ENCODE results near the gene PCBP4. TPM values are rescaled to one million over a fixed set of nuclear protein-coding genes. Genes with fewer than 3 reads are reported as not detected.

PCBP4 gene
- total RNA-seq, 1 donor from 2014 or later, result 144 TPM

DNA sequence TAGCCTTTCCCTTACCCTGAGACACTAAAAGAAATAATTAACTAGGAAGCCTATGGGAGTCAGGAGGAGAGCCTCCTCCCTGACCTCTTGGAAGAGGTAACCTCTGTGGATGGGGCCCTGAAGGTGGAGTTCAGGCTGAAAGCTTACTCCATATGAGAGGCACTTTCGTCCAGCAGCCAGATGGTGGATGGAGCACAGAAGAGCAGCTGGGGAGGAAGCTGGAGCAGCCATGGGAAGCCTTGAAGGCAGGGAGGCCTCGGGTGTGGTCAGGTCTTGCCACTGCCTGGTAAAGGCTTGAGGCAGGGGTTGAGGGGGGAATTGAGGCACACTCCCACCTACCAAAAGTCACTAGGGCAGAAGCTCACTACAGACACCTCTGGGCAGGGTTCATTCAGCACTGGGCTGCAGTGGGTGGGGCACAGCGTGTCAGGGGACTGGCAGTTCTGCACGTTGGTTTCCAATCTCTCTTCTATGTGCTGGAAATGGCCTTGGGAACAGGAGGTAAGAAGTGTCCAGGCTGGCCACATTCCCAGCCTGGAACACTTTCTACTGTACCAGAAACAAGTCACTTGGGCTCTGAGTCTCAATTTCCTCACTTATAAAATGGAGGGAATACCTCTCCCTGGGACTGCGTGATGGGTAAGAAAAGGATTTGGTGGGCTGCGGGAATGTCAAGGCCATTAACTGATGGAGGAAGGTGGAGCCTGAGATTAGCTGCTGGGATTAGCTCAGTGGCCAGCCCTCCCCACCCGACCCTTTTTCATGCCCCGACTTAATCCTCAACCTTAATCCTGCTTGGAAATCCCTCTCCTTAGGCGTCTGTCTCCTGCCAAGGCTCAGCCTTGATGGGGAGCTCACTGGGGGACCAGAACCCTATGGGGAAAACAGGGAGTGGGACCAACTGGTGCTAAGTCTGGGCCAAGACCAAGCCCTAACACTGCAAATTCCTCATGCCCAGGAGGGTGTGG, 5.4 kb downstream of the PCBP4 start:
- H3K4me3 ChIP-seq (ENCODE audit: low read depth, low read length), result no peak overlapping the region
- TF ChIP-seq CTCF (IDR thresholded peaks at IDR 0.05; ENCODE audit: insufficient read depth, low read length, poor library complexity, severe bottlenecking), result no peak
- peaks cover 2% of the 10 kb centered on the region for H3K36me3 ChIP-seq (ENCODE audit: control insufficient read depth, insufficient read depth, low read length)
- H3K27me3 ChIP-seq (ENCODE audit: control insufficient read depth, insufficient read depth, low read length), result no peaks in the 10 kb centered on the region
- no peak for DNase-seq (ENCODE audit: low read depth)

DNA sequence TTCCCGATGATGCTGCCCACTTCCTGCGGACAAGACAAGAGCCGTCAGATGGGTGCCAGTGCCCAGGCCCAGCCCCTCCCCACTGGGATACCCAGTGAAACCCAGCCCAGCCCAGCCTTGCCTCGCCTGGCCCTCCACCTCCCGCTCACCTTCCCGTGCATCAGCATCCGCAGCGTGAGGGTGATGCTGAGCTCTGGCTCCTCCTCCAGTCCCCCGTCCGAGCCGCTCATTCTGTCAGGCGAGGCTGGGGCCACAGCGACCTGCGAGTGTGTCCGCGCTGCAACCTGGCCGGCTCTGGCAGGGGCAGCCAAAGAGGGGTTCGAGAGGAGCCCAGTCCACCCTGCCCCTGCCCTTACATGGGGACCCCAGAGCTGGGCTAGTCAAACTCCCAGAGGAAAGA, 6.2 kb downstream of the PCBP4 start:
- no peak for TF ChIP-seq CTCF (IDR thresholded peaks at IDR 0.05; ENCODE audit: insufficient read depth, low read length, poor library complexity, severe bottlenecking)
- H3K4me3 ChIP-seq (ENCODE audit: low read depth, low read length), result no peak overlapping the region
- H3K36me3 ChIP-seq (ENCODE audit: control insufficient read depth, insufficient read depth, low read length), result peaks cover 2% of the 10 kb centered on the region
- DNase-seq (ENCODE audit: low read depth), result no peak
- H3K27me3 ChIP-seq (ENCODE audit: control insufficient read depth, insufficient read depth, low read length), result no peaks in the 10 kb centered on the region

GRCh38 chr3:51960386-51960785, 6.9 kb downstream of the PCBP4 start:
- no peak for TF ChIP-seq CTCF (IDR thresholded peaks at IDR 0.05; ENCODE audit: insufficient read depth, low read length, poor library complexity, severe bottlenecking)
- Histone ChIP-seq H3K27me3 (ENCODE audit: control insufficient read depth, insufficient read depth, low read length) (peaks cover 3% of the 10 kb centered on the region), H3K4me3 (ENCODE audit: low read depth, low read length) (no peak overlapping the region), H3K36me3 (ENCODE audit: control insufficient read depth, insufficient read depth, low read length) (peaks cover 2% of the 10 kb centered on the region)
- DNase-seq (ENCODE audit: low read depth), result no peak

DNA sequence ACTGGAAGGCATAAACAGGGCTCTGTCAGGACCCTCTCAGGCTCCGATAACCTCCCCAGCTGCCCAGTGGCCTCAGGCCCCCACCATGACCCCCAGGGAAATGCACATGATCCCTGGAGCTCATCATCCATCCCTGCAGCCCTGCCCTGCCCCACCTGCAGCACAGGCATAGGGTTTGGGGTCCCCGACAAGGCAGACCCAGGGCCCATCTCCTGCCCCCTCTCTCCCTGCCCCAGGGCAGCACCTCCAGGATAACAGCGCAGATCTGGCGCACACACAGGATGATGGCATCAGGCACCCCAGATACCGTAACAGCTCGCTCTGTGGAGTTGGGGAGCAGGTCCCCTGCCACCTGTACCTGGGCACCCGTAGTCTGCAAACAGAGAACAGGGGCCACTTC, 7.6 kb downstream of the PCBP4 start:
- TF ChIP-seq CTCF (IDR thresholded peaks at IDR 0.05; ENCODE audit: insufficient read depth, low read length, poor library complexity, severe bottlenecking), result no peak
- H3K4me3 ChIP-seq (ENCODE audit: low read depth, low read length), result no peak overlapping the region
- H3K36me3 ChIP-seq (ENCODE audit: control insufficient read depth, insufficient read depth, low read length), result peaks cover 2% of the 10 kb centered on the region
- H3K27me3 ChIP-seq (ENCODE audit: control insufficient read depth, insufficient read depth, low read length), result peaks cover 7% of the 10 kb centered on the region
- no peak for DNase-seq (ENCODE audit: low read depth)

DNA sequence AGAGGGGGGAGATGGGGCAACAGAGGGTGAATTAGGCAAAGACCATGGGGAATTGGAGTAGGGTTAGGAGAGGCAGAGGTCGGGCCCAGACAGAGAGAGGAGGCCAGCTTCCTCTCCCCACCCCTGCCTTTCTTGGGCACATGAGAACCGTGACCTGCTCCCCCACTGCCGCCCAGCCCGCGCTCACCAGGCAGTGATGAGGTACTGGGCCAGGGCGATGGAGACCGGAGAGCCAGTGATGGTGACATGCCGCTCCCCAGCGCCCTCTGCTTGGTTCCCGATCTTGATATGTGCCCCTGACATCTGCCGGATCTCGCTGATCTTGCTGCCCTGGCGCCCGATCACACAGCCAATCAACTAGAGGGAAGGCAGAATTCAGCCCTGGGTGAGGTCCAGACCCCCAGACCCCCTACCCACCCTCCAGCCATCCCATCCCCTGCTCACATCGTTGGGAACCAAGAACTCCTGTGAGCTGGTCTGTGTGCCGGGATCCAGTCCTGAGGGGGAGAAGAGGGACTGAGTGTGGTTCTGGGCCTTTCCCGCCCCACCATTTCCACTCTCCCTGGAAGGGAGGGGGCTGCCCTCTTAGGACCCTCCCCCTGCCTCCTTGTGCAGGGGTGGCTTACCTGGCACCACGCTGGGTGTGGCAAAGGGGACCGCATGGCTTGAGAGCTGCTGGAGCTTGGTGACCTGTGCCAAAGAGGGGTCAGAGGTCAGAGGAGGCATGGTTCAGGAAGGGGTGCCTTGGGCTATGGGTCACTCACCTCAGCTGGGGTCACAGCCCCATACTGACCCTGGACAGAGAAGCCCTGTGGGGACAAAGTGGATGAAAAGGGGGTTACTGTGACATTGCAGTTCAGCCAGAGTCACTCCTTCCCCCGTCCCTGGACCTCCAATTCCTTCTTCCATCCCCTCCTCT, 8.4 kb downstream of the PCBP4 start:
- no peak for DNase-seq (ENCODE audit: low read depth)
- peaks cover 2% of the 10 kb centered on the region for H3K36me3 ChIP-seq (ENCODE audit: control insufficient read depth, insufficient read depth, low read length)

More for the DNA sequence above, 8.4 kb downstream of the PCBP4 start:
- H3K27me3 ChIP-seq (ENCODE audit: control insufficient read depth, insufficient read depth, low read length), result peaks cover 7% of the 10 kb centered on the region
- TF ChIP-seq CTCF (IDR thresholded peaks at IDR 0.05; ENCODE audit: insufficient read depth, low read length, poor library complexity, severe bottlenecking), result no peak
- H3K4me3 ChIP-seq (ENCODE audit: low read depth, low read length), result no peak overlapping the region

Data from kidney epithelial cell (primary cell).